Ishikawa (cell line): ENCODE measurements around the gene UBALD1.

Experiments used
- CEBPB ChIP-seq: IDR thresholded peaks from 2 replicates; pipeline ENCODE4 v1.6.1; 2012
- CREB1 ChIP-seq: IDR thresholded peaks from 2 replicates; pipeline ENCODE4 v1.6.1; 2012; ENCODE audit warnings: low read depth
- EGR1 ChIP-seq: IDR thresholded peaks from 2 replicates; pipeline ENCODE4 v1.6.1; 2012
- EP300 ChIP-seq: IDR thresholded peaks from 2 replicates; pipeline ENCODE4 v1.6.1; 2012; ENCODE audit warnings: borderline replicate concordance
- FOXM1 ChIP-seq: IDR thresholded peaks from 2 replicates; pipeline ENCODE4 v1.6.1; 2012; ENCODE audit warnings: low read depth, borderline replicate concordance
- NFIC ChIP-seq: IDR thresholded peaks from 2 replicates; pipeline ENCODE4 v1.6.1; 2012
- RAD21 ChIP-seq: IDR thresholded peaks from 2 replicates; pipeline ENCODE4 v1.6.1; 2012; ENCODE audit warnings: low read depth
- TAF1 ChIP-seq: IDR thresholded peaks from 2 replicates; pipeline ENCODE4 v1.6.1; 2012; ENCODE audit warnings: low read depth, mild to moderate bottlenecking
- TCF12 ChIP-seq: IDR thresholded peaks from 2 replicates; pipeline ENCODE4 v1.6.1; 2012; ENCODE audit warnings: low read depth
- TEAD4 ChIP-seq: IDR thresholded peaks from 2 replicates; pipeline ENCODE4 v1.6.1; 2012
- YY1 ChIP-seq: IDR thresholded peaks from 2 replicates; pipeline ENCODE4 v1.6.1; 2012; ENCODE audit warnings: low read depth
- ZBTB7A ChIP-seq: IDR thresholded peaks from 2 replicates; pipeline ENCODE4 v1.6.1; 2012; ENCODE audit warnings: low read depth
- TF ChIP-seq, protein P1 (sequence below): IDR thresholded peaks from 2 replicates; pipeline ENCODE4 v1.6.1; 2012
- TF ChIP-seq, protein P2 (sequence below): IDR thresholded peaks from 2 replicates; pipeline ENCODE4 v1.6.1; 2012
- TF ChIP-seq, protein P3 (sequence below): IDR thresholded peaks from 2 replicates; pipeline ENCODE4 v1.6.1; 2012; ENCODE audit warnings: low read depth, mild to moderate bottlenecking

Gene UBALD1

DNA sequence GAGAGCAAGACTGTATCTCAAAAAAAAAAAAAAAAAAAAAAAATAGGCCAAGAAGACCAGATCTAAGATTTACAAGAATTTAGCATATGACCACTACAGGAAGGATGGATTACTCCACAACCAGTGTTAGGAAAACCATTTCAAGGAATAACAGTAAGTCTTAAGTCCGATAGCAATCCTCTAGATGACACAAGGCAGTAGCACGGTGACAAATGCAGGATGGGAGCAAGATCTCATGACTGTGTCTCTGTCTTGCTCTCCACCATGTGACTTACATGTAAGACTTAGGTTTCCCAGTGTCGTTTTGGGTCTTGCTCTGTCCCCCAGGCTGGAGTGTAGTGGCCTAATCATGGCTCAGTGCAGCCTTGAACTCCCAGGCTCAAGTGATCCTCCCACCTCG is 30.8 kb downstream of the UBALD1 start:
- TF ChIP-seq, protein P1, sequence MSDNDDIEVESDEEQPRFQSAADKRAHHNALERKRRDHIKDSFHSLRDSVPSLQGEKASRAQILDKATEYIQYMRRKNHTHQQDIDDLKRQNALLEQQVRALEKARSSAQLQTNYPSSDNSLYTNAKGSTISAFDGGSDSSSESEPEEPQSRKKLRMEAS: no peak
- TF ChIP-seq EP300 (no peak), CEBPB (no peak), ZBTB7A (no peak), NFIC (no peak), TAF1 (no peak), RAD21 (no peak)

DNA sequence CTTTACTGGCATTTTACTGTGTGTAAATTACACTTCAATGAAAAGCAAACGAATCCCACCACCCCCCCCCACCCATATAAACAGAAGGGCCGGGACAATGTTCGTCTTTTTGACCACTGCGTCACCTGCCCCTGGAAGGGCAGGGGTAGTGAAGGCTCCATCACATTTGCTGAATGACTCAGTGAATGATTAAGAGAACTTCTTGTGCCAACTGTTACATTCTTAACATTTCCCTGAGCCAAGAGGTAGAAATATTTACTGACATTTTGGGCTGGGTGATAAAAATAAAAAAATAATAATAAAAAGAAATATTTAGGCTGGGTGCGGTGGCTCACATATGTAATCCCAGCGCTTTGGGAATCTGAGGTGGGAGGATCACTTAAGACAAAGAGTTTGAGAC is 34.4 kb downstream of the UBALD1 start:
- TF ChIP-seq TEAD4: peak; percentile 68
- TF ChIP-seq TAF1: no peak
- no peak for TF ChIP-seq CREB1
- TF ChIP-seq NFIC: peak; percentile 69; the same call in 1 of the 2 replicates

DNA sequence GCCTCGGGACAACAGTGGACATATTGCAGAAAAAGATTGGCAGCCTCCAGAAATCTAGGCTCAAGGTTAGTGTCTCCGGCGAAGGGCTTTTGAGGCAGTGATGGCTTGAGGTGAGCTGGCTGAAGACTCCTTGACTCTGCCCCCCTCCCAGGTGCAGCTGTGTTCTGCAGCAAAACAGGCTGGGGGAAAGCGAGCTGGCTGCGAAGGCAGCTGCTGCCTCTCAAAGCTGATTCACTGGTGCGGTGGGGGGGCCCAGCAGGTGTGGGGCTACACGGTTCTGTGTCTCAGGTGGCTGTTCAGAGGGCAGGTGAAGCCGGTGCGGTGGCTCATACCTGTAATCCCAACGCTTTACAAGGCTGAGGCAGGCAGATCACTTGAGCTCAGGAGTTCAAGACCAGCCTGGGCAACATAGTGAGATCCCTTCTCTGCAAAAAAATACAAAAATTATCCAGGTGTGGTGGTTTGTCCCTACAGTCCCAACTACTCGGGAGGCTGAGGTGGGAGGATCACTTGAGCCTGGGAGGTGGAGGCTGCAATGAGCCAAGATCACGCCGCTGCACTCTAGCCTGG is 35.6 kb downstream of the UBALD1 start:
- no peak for TF ChIP-seq TCF12
- TF ChIP-seq TAF1: no peak
- no peak for TF ChIP-seq FOXM1

DNA sequence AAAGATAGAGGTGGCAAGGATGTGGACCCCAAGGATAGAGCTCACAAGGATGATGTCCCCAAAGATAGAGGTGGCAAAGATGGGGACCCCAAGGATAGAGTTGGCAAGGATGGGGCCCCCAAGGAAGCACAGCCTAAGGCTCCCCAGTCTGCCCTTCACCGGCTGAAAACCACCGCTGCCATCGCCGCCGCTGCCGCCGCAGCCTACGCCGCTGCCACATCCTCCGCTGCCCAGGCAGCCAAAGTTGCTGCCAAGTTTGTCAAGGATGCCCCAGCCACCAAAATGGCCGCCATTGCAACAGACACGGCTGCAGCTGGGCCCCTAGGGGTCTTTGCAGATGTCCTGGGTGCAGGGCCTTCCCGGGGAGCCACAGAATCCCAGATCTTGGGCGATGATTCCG is 38.7 kb downstream of the UBALD1 start:
- TF ChIP-seq TEAD4: no peak

DNA sequence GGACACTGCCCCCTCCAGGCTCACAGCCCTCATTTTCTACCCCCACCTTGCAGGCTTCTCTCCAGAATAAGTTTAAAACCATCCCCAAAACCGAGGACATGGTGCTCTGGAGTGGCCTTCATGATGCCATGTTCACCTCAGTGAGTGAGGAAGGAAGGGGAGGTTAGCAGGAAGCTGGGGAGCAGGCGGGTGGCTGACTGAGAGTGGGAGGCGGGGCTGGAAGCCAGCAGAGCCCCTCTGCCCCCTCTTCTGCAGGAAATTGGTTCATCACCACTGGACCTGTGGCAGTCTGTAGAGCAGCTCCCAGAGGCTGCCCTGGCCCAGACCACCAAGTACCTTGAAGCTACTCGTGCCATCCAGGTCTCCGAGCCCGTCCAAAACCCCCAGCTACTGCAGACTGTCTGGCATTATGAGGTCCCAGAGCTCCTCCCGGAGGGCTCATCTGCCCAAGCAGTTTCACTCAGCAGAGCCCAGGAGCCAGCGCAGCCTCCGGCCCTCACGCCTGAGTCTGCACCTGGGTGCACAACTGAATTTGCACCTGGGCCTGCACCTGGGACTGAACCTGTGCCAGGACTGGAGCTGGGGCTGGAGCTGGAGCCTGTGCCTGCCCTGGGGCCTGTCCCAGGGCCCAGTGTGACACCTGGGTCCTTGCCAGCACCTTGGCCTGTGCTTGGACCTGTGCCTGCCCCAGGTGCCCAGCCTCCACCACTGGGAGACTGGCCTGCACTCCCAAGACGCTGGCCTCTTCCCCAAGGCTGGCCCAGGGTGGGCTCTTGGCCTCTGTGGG is 39.6 kb downstream of the UBALD1 start:
- TF ChIP-seq EGR1 (no peak), CEBPB (no peak), FOXM1 (no peak), NFIC (peak; percentile 94), ZBTB7A (no peak), YY1 (no peak), EP300 (peak; percentile 50; the same call in 1 of the 2 replicates), TAF1 (no peak), RAD21 (peak; percentile 14; the same call in 1 of the 2 replicates), TEAD4 (peak; percentile 7; the same call in 1 of the 2 replicates), CREB1 (no peak), TCF12 (peak; percentile 98)
- TF ChIP-seq, protein P1: peak; percentile 72
- TF ChIP-seq, protein P2, sequence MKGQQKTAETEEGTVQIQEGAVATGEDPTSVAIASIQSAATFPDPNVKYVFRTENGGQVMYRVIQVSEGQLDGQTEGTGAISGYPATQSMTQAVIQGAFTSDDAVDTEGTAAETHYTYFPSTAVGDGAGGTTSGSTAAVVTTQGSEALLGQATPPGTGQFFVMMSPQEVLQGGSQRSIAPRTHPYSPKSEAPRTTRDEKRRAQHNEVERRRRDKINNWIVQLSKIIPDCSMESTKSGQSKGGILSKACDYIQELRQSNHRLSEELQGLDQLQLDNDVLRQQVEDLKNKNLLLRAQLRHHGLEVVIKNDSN: peak; percentile 37; the same call in 1 of the 2 replicates
- TF ChIP-seq, protein P3, sequence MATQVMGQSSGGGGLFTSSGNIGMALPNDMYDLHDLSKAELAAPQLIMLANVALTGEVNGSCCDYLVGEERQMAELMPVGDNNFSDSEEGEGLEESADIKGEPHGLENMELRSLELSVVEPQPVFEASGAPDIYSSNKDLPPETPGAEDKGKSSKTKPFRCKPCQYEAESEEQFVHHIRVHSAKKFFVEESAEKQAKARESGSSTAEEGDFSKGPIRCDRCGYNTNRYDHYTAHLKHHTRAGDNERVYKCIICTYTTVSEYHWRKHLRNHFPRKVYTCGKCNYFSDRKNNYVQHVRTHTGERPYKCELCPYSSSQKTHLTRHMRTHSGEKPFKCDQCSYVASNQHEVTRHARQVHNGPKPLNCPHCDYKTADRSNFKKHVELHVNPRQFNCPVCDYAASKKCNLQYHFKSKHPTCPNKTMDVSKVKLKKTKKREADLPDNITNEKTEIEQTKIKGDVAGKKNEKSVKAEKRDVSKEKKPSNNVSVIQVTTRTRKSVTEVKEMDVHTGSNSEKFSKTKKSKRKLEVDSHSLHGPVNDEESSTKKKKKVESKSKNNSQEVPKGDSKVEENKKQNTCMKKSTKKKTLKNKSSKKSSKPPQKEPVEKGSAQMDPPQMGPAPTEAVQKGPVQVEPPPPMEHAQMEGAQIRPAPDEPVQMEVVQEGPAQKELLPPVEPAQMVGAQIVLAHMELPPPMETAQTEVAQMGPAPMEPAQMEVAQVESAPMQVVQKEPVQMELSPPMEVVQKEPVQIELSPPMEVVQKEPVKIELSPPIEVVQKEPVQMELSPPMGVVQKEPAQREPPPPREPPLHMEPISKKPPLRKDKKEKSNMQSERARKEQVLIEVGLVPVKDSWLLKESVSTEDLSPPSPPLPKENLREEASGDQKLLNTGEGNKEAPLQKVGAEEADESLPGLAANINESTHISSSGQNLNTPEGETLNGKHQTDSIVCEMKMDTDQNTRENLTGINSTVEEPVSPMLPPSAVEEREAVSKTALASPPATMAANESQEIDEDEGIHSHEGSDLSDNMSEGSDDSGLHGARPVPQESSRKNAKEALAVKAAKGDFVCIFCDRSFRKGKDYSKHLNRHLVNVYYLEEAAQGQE: no peak

DNA sequence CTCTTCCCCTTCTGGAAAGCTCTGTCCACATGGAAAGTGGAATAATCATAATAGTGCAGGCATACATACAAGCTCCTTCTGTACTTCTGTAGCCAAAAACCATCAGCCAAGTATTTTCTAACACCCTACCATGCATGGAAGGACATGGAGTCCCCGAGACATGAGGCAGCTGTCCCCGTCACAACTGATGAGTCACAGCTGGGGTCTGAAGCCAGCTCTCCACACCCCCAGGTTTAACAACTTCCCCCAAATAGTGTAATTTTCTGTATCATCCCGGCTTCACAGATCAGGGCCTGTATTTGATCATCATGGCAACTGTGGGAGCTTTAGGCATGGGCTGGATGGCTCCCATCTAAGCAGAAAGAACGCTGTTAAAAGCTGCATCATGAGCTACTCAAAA is 42.0 kb downstream of the UBALD1 start:
- TF ChIP-seq, protein P1: no peak
- no peak for TF ChIP-seq CREB1
- TF ChIP-seq ZBTB7A: no peak
- no peak for TF ChIP-seq TAF1
- no peak for TF ChIP-seq NFIC
- TF ChIP-seq, protein P3: no peak
- no peak for TF ChIP-seq TCF12
- TF ChIP-seq, protein P2: no peak
- TF ChIP-seq TEAD4: no peak
- no peak for TF ChIP-seq RAD21
- TF ChIP-seq FOXM1: no peak
- no peak for TF ChIP-seq CEBPB
- TF ChIP-seq YY1: no peak
- no peak for TF ChIP-seq EP300
- TF ChIP-seq EGR1: no peak
